OCI-LY7 (cell line): ENCODE measurements around the gene C19orf73. TPM values are rescaled to one million over a fixed set of nuclear protein-coding genes. Genes with fewer than 3 reads are reported as not detected.

Experiments used
- BruUV-seq: library from RNA; stranded (reverse); fragments of 400-500 nt; replicated peaks from 2 replicates; lab custom pipeline; 2021; lab: Mats Ljungman, UMichigan
- CTCF ChIA-PET: fragments of 300-600 bp; sonication (Branson Sonifier 250); formaldehyde crosslinking; loops from one replicate; lab custom pipeline; 2022; ENCODE audit warnings: antibody characterized with exemption; ENCODE audit not compliant: unreplicated experiment; lab: Charles Lee
- POLR2A ChIA-PET: fragments of 300-600 bp; sonication (Branson Sonifier 250); formaldehyde crosslinking; loops from one replicate; lab custom pipeline; 2022; ENCODE audit warnings: antibody characterized with exemption; lab: Charles Lee
- DNase-seq: peaks from one replicate; pipeline ENCODE4 v3.0.0-alpha.2; 2015; ENCODE audit warnings: low spot score
- H2AFZ ChIP-seq: fragments of 200-600 bp; sonication (generic), shearing (Covaris generic); 2 replicates; pipeline ENCODE4 v1.6.1; 2014; ENCODE audit warnings: mild to moderate bottlenecking, antibody characterized with exemption, low read length, moderate library complexity
- H3K27ac ChIP-seq: fragments of 200-600 bp; sonication (generic); 2 replicates; pipeline ENCODE4 v1.5.1; 2014; ENCODE audit warnings: mixed run types, low read depth, mild to moderate bottlenecking, moderate library complexity, low read length, inconsistent platforms; ENCODE audit not compliant: poor library complexity, severe bottlenecking
- H3K36me3 ChIP-seq: fragments of 200-600 bp; sonication (generic); 2 replicates; pipeline ENCODE4 v1.6.1; 2014; ENCODE audit warnings: mild to moderate bottlenecking, antibody characterized with exemption, low read length, moderate library complexity, mixed read lengths; ENCODE audit not compliant: insufficient read depth
- H3K4me1 ChIP-seq: fragments of 200-600 bp; sonication (generic); 2 replicates; pipeline ENCODE4 v1.5.1; 2014; ENCODE audit warnings: mild to moderate bottlenecking, low read length; ENCODE audit not compliant: insufficient read depth, poor library complexity, severe bottlenecking
- H3K4me2 ChIP-seq: fragments of 200-600 bp; sonication (generic); 2 replicates; pipeline ENCODE4 v1.6.1; 2014; ENCODE audit warnings: mild to moderate bottlenecking, low read length
- H3K4me3 ChIP-seq: fragments of 200-600 bp; sonication (generic); 2 replicates; pipeline ENCODE4 v1.5.1; 2014; ENCODE audit warnings: mild to moderate bottlenecking, low read depth, low read length; ENCODE audit not compliant: poor library complexity, severe bottlenecking
- H3K79me2 ChIP-seq: fragments of 200-600 bp; sonication (generic); 2 replicates; pipeline ENCODE4 v1.6.1; 2016; ENCODE audit warnings: low read depth, mild to moderate bottlenecking, low read length, moderate library complexity, mixed read lengths; ENCODE audit not compliant: insufficient read depth
- H3K9me2 ChIP-seq: fragments of 200-600 bp; sonication (generic); 2 replicates; pipeline ENCODE4 v1.6.1; 2016; ENCODE audit warnings: mild to moderate bottlenecking, low read length, mixed read lengths; ENCODE audit not compliant: insufficient read depth
- H3K9me3 ChIP-seq: fragments of 200-600 bp; sonication (generic); 2 replicates; pipeline ENCODE4 v1.6.1; 2014; ENCODE audit warnings: mild to moderate bottlenecking, mixed run types, low read length, mixed read lengths
- H4K20me1 ChIP-seq: fragments of 200-600 bp; sonication (generic); 2 replicates; pipeline ENCODE4 v1.6.1; 2014; ENCODE audit warnings: mild to moderate bottlenecking, antibody characterized with exemption, low read length, moderate library complexity, mixed read lengths; ENCODE audit not compliant: insufficient read depth
- EZH2phosphoT487 ChIP-seq: fragments of 200-600 bp; sonication (generic); IDR thresholded peaks from 2 replicates; pipeline ENCODE4 v1.6.1; 2018; ENCODE audit warnings: low read depth, borderline replicate concordance, mild to moderate bottlenecking, mixed run types, antibody characterized with exemption, low read length, moderate library complexity, mixed read lengths
- intact Hi-C: fragments of 100-400 bp; cut with micrococcal nuclease; formaldehyde crosslinking; loops from one replicate; pipeline ENCODE4 v1.10.0; 2022; ENCODE audit not compliant: unreplicated experiment
- total RNA-seq, 2 experiments: library from RNA; depleted of rRNA in 1 of 2; stranded (reverse); fragments of >200 nt in 1 of 2; shearing (Covaris generic) in 1 of 2; gene quantifications; 2 replicates each; pipeline ENCODE4 v1.2.3, GENCODE V29; 2014 to 2022
- TF ChIP-seq, protein P1 (sequence below): fragments of 200-600 bp; sonication (generic); conservative IDR thresholded peaks from 2 replicates; pipeline ENCODE4 v1.5.1; 2014; ENCODE audit warnings: mild to moderate bottlenecking, antibody characterized with exemption, low read length, moderate library complexity, mixed read lengths

Gene C19orf73
- total RNA-seq, 2 experiments from 2014 or later = 2.5 to 8.3 TPM

DNA sequence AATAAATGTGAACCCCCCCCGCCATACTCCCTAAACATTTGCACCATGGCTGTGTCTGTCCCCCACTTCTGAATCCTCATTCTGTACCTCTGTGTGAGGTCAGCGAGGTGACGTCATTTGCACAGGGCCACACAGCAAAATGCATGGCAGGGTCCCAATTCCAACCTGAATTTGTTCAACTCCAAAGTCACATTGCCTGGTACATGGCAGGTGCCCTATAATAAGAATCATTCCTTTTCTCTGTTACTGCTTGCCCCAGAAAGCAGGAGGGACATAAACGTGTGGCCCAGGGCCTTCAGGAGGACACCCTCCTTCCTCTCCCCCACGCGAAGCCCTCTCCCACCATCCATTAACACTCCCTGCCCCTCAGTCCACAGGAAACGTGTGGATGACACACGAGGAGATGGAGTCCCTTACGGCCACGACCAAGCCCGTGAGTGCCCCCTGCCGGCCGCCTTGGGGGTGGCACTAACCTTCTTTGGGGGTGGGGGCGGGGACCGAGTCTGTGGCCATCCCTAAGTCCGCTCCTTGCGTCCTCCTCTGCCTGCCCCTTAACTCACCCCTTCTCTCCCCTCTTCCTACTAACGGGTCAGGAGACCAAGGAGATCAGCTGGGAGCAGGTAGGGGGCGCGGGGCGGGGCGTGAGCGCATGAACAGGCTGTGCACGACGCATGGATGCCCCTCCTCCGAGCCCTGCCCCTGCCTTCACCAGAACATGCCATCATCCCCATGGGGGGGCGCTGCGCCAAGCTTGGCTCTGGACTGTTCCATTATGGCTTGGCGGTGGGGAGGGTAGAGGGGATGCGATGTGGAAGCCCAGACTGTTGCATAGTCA, 26.8 kb upstream of the C19orf73 start:
- Histone ChIP-seq H3K79me2 (no peaks in the 10 kb centered on the region), H4K20me1 (no peaks in the 10 kb centered on the region), H2AFZ (peak overlapping the region; percentile 57; the same call in 1 of the 2 replicates), H3K4me2 (peak overlapping the region; percentile 67), H3K27ac (no peak overlapping the region), H3K9me2 (no peaks in the 10 kb centered on the region), H3K4me1 (peaks cover 23% of the 10 kb centered on the region), H3K36me3 (no peaks in the 10 kb centered on the region), H3K9me3 (no peaks in the 10 kb centered on the region), H3K4me3 (peak overlapping the region; percentile 60)
- intact Hi-C loops = loop anchor here (2.0 kb wide), 1 partner anchor 49 kb away; no protein-coding TSS in a partner anchor
- BruUV-seq = no TSS peak
- ChIA-PET POLR2A (no interaction called here), CTCF (no interaction called here)
- peak; percentile 93 for DNase-seq
- no peak for TF ChIP-seq EZH2phosphoT487
- TF ChIP-seq, protein P1, sequence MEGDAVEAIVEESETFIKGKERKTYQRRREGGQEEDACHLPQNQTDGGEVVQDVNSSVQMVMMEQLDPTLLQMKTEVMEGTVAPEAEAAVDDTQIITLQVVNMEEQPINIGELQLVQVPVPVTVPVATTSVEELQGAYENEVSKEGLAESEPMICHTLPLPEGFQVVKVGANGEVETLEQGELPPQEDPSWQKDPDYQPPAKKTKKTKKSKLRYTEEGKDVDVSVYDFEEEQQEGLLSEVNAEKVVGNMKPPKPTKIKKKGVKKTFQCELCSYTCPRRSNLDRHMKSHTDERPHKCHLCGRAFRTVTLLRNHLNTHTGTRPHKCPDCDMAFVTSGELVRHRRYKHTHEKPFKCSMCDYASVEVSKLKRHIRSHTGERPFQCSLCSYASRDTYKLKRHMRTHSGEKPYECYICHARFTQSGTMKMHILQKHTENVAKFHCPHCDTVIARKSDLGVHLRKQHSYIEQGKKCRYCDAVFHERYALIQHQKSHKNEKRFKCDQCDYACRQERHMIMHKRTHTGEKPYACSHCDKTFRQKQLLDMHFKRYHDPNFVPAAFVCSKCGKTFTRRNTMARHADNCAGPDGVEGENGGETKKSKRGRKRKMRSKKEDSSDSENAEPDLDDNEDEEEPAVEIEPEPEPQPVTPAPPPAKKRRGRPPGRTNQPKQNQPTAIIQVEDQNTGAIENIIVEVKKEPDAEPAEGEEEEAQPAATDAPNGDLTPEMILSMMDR = peak; percentile 97

DNA sequence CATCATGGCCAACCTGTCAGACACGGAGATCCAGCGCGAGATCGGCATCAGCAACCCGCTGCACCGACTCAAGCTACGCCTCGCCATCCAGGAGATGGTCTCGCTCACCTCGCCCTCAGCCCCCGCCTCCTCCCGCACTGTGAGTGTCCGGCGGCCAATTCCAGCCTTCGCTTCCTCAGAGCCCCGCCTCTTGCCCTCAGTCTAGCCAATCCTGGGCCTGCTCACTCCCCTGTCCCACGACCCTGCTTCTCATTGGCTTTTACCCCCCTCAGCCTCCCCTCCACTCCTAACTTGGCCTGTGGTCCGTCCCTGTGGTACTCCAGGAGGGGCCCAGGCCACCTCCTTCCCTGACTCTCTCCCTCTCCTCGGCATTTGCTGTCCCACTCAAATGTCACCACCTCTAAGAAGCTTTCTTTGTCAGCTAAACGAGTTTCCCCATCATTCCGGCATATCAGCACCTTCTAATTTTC, 24.0 kb upstream of the C19orf73 start:
- Histone ChIP-seq H4K20me1 (no peaks in the 10 kb centered on the region), H2AFZ (peak overlapping the region; percentile 2; the same call in 1 of the 2 replicates), H3K4me2 (peak overlapping the region; percentile 27), H3K4me1 (peaks cover 13% of the 10 kb centered on the region), H3K27ac (no peak overlapping the region), H3K36me3 (no peaks in the 10 kb centered on the region), H3K9me2 (no peaks in the 10 kb centered on the region), H3K79me2 (no peaks in the 10 kb centered on the region), H3K4me3 (peak overlapping the region; percentile 43), H3K9me3 (no peaks in the 10 kb centered on the region)
- BruUV-seq = no TSS peak
- TF ChIP-seq, protein P1 = no peak
- TF ChIP-seq EZH2phosphoT487 = no peak
- CTCF ChIA-PET = interaction anchor here (0.6 kb wide), 1 partner anchor 1280 kb away, joined by 3 read pairs; no protein-coding TSS in a partner anchor
- POLR2A ChIA-PET = no interaction called here
- DNase-seq = peak; percentile 80
- intact Hi-C loops = no loop called here
